Activated CD4-positive, alpha-beta memory T cell treated with anti-CD3 and anti-CD28 coated beads for 36 hours (primary cell): ENCODE data around the gene RNF130. TPM values are rescaled to one million over a fixed set of nuclear protein-coding genes. Genes with fewer than 3 reads are reported as not detected.
"Not testable (repeated sequence)": the region's sequence is repeated elsewhere in the genome, so short reads cannot be mapped to it uniquely, and the experiment has no call there.

Experiments used
- CTCF ChIA-PET: fragments of 350-600 bp; sonication (Branson Sonifier 250); formaldehyde crosslinking; loops from one replicate; lab custom pipeline; 2021; ENCODE audit warnings: antibody characterized with exemption, inconsistent platforms; lab: Charles Lee
- POLR2A ChIA-PET: fragments of 350-600 bp; sonication (Branson Sonifier 250); formaldehyde crosslinking; loops from one replicate; lab custom pipeline; 2021; ENCODE audit warnings: antibody characterized with exemption; lab: Charles Lee
- DNase-seq: peaks from one replicate; pipeline ENCODE4 v3.0.0-alpha.2; 2020
- H3K27ac Mint-ChIP-seq: one replicate; pipeline ENCODE4 v1.8.0; 2021; ENCODE audit warnings: mixed read lengths
- H3K27me3 Mint-ChIP-seq: one replicate; pipeline ENCODE4 v1.8.0; 2021; ENCODE audit warnings: mixed read lengths
- H3K36me3 Mint-ChIP-seq: one replicate; pipeline ENCODE4 v1.8.0; 2021; ENCODE audit warnings: mixed read lengths
- H3K4me1 Mint-ChIP-seq: one replicate; pipeline ENCODE4 v1.8.0; 2021; ENCODE audit warnings: low read depth, mixed read lengths
- H3K4me3 Mint-ChIP-seq: one replicate; pipeline ENCODE4 v1.8.0; 2021; ENCODE audit warnings: mild to moderate bottlenecking, mixed read lengths
- H3K9me3 Mint-ChIP-seq: one replicate; pipeline ENCODE4 v1.8.0; 2021; ENCODE audit warnings: mixed read lengths
- intact Hi-C: fragments of 100-400 bp; cut with micrococcal nuclease; formaldehyde crosslinking; loops from one replicate; pipeline ENCODE4 v1.15.1; 2023
- total RNA-seq, 2 experiments: library from RNA; stranded (reverse); gene quantifications; one replicate each; pipeline ENCODE4 v1.2.3, GENCODE V29; 2021

Gene RNF130
- total RNA-seq, 2 experiments from 2014 or later: 9.9 to 10.1 TPM

GRCh38 chr5:179992855-179993254 lies 78.7 kb downstream of the RNF130 start:
- DNase-seq, H3K27ac Mint-ChIP-seq, H3K4me1 Mint-ChIP-seq, CTCF ChIA-PET, H3K9me3 Mint-ChIP-seq, H3K36me3 Mint-ChIP-seq, intact Hi-C loops, H3K27me3 Mint-ChIP-seq, H3K4me3 Mint-ChIP-seq, POLR2A ChIA-PET: not testable (repeated sequence)

GRCh38 chr5:179991106-179991505 lies 80.5 kb downstream of the RNF130 start:
- POLR2A ChIA-PET: no interaction called here
- CTCF ChIA-PET: no interaction called here
- no peak overlapping the region for H3K27ac Mint-ChIP-seq
- H3K4me3 Mint-ChIP-seq: no peak overlapping the region
- DNase-seq: no peak
- H3K36me3 Mint-ChIP-seq: no peaks in the 10 kb centered on the region
- H3K4me1 Mint-ChIP-seq: no peaks in the 10 kb centered on the region
- peaks cover 10% of the 10 kb centered on the region for H3K9me3 Mint-ChIP-seq
- H3K27me3 Mint-ChIP-seq: no peaks in the 10 kb centered on the region
- intact Hi-C loops: no loop called here

GRCh38 chr5:179990525-179990924 lies 81.0 kb downstream of the RNF130 start:
- H3K4me1 Mint-ChIP-seq, H3K4me3 Mint-ChIP-seq, H3K27ac Mint-ChIP-seq, H3K27me3 Mint-ChIP-seq, intact Hi-C loops, POLR2A ChIA-PET, H3K9me3 Mint-ChIP-seq, H3K36me3 Mint-ChIP-seq, DNase-seq, CTCF ChIA-PET: not testable (repeated sequence)

- Mint-ChIP-seq H3K9me3 (no peaks in the 10 kb centered on the region), H3K4me3 (no peak overlapping the region), H3K27ac (no peak overlapping the region), H3K27me3 (no peaks in the 10 kb centered on the region), H3K4me1 (no peaks in the 10 kb centered on the region), H3K36me3 (no peaks in the 10 kb centered on the region)
- ChIA-PET POLR2A (no interaction called here), CTCF (no interaction called here)
- intact Hi-C loops: no loop called here
- DNase-seq: no peak
Measured at GRCh38 chr5:179986328-179986727, 85.2 kb downstream of the RNF130 start.

- intact Hi-C loops: no loop called here
- CTCF ChIA-PET: no interaction called here
- no peak overlapping the region for H3K4me3 Mint-ChIP-seq
- no peaks in the 10 kb centered on the region for H3K9me3 Mint-ChIP-seq
- POLR2A ChIA-PET: no interaction called here
- no peak for DNase-seq
- H3K27ac Mint-ChIP-seq: no peak overlapping the region
- H3K36me3 Mint-ChIP-seq: no peaks in the 10 kb centered on the region
- H3K27me3 Mint-ChIP-seq: no peaks in the 10 kb centered on the region
- no peaks in the 10 kb centered on the region for H3K4me1 Mint-ChIP-seq
Measured at GRCh38 chr5:179981636-179982035, 89.9 kb downstream of the RNF130 start.

GRCh38 chr5:179980767-179981166 lies 90.8 kb downstream of the RNF130 start:
- Mint-ChIP-seq H3K27ac (no peak overlapping the region), H3K4me1 (no peaks in the 10 kb centered on the region)
- CTCF ChIA-PET: no interaction called here

GRCh38 chr5:179978792-179979191 lies 92.8 kb downstream of the RNF130 start:
- intact Hi-C loops: no loop called here
- ChIA-PET CTCF (no interaction called here), POLR2A (no interaction called here)
- Mint-ChIP-seq H3K4me3 (no peak overlapping the region), H3K9me3 (no peaks in the 10 kb centered on the region), H3K27me3 (no peaks in the 10 kb centered on the region), H3K36me3 (peaks cover 4% of the 10 kb centered on the region), H3K27ac (no peak overlapping the region), H3K4me1 (no peaks in the 10 kb centered on the region)
- DNase-seq: no peak

More at GRCh38 chr5:179980767-179981166, 90.8 kb downstream of the RNF130 start:
- POLR2A ChIA-PET: no interaction called here
- intact Hi-C loops: no loop called here
- no peak overlapping the region for H3K4me3 Mint-ChIP-seq
- no peaks in the 10 kb centered on the region for H3K27me3 Mint-ChIP-seq
- no peaks in the 10 kb centered on the region for H3K36me3 Mint-ChIP-seq
- DNase-seq: no peak
- no peaks in the 10 kb centered on the region for H3K9me3 Mint-ChIP-seq

GRCh38 chr5:179975713-179976134 lies 95.8 kb downstream of the RNF130 start:
- CTCF ChIA-PET: no interaction called here
- POLR2A ChIA-PET: no interaction called here
- no peak overlapping the region for H3K4me3 Mint-ChIP-seq
- DNase-seq: no peak
- H3K27me3 Mint-ChIP-seq: no peaks in the 10 kb centered on the region
- H3K4me1 Mint-ChIP-seq: no peaks in the 10 kb centered on the region
- H3K9me3 Mint-ChIP-seq: no peaks in the 10 kb centered on the region
- intact Hi-C loops: no loop called here
- H3K27ac Mint-ChIP-seq: no peak overlapping the region
- peaks cover 4% of the 10 kb centered on the region for H3K36me3 Mint-ChIP-seq

GRCh38 chr5:179974946-179975712 lies 96.4 kb downstream of the RNF130 start:
- DNase-seq: peak; percentile 23
- Mint-ChIP-seq H3K27ac (no peak overlapping the region), H3K4me1 (no peaks in the 10 kb centered on the region), H3K9me3 (no peaks in the 10 kb centered on the region), H3K27me3 (no peaks in the 10 kb centered on the region), H3K36me3 (peaks cover 4% of the 10 kb centered on the region), H3K4me3 (no peak overlapping the region)
- intact Hi-C loops: no loop called here
- ChIA-PET POLR2A (no interaction called here), CTCF (no interaction called here)

- Mint-ChIP-seq H3K36me3 (peaks cover 4% of the 10 kb centered on the region), H3K27ac (no peak overlapping the region), H3K27me3 (no peaks in the 10 kb centered on the region), H3K4me3 (no peak overlapping the region), H3K9me3 (no peaks in the 10 kb centered on the region), H3K4me1 (no peaks in the 10 kb centered on the region)
- intact Hi-C loops: no loop called here
- ChIA-PET CTCF (no interaction called here), POLR2A (no interaction called here)
- no peak for DNase-seq
Measured at GRCh38 chr5:179974246-179974945, 97.2 kb downstream of the RNF130 start.

- Mint-ChIP-seq H3K36me3 (peaks cover 5% of the 10 kb centered on the region), H3K27me3 (no peaks in the 10 kb centered on the region), H3K9me3 (no peaks in the 10 kb centered on the region), H3K27ac (no peak overlapping the region), H3K4me1 (no peaks in the 10 kb centered on the region), H3K4me3 (no peak overlapping the region)
- POLR2A ChIA-PET: no interaction called here
- DNase-seq: no peak
- CTCF ChIA-PET: no interaction called here
- intact Hi-C loops: no loop called here
Measured at GRCh38 chr5:179973391-179973790, 98.2 kb downstream of the RNF130 start.

- no peaks in the 10 kb centered on the region for H3K27me3 Mint-ChIP-seq
- POLR2A ChIA-PET: no interaction called here
- peaks cover 10% of the 10 kb centered on the region for H3K36me3 Mint-ChIP-seq
Measured at GRCh38 chr5:179969110-179969509, 102.4 kb downstream of the RNF130 start.

GRCh38 chr5:179967489-179967888 lies 104.1 kb downstream of the RNF130 start:
- intact Hi-C loops: no loop called here
- H3K27ac Mint-ChIP-seq: no peak overlapping the region
- no peaks in the 10 kb centered on the region for H3K4me1 Mint-ChIP-seq
- H3K4me3 Mint-ChIP-seq: no peak overlapping the region
- ChIA-PET POLR2A (no interaction called here), CTCF (no interaction called here)
- no peak for DNase-seq
- H3K27me3 Mint-ChIP-seq: no peaks in the 10 kb centered on the region
- peaks cover 20% of the 10 kb centered on the region for H3K36me3 Mint-ChIP-seq
- no peaks in the 10 kb centered on the region for H3K9me3 Mint-ChIP-seq

More at GRCh38 chr5:179969110-179969509, 102.4 kb downstream of the RNF130 start:
- no peak overlapping the region for H3K27ac Mint-ChIP-seq
- intact Hi-C loops: no loop called here
- no peak overlapping the region for H3K4me3 Mint-ChIP-seq
- CTCF ChIA-PET: no interaction called here
- DNase-seq: no peak
- no peaks in the 10 kb centered on the region for H3K9me3 Mint-ChIP-seq
- H3K4me1 Mint-ChIP-seq: no peaks in the 10 kb centered on the region
